T47D (cell line): ENCODE measurements around the gene FAM184A.
A peak's percentile ranks its signal among the peaks of the same experiment; 100 is the strongest.
"Not testable (repeated sequence)": the region's sequence is repeated elsewhere in the genome, so short reads cannot be mapped to it uniquely, and the experiment has no call there.

Experiments
- DNase-seq, 2 experiments: peaks; one replicate each; pipeline versions ENCODE4 v3.0.0 to v3.0.0-alpha.2; 2011 to 2012; ENCODE audit warnings: low read depth in 1 of 2, low spot score in 1 of 2
- JUND ChIP-seq: IDR thresholded peaks from 2 replicates; pipeline ENCODE4 v1.6.1; 2012; ENCODE audit warnings: low read depth
- in situ Hi-C: cut with HindIII; loops from 2 replicates; pipeline ENCODE4 v1.10.0; 2016; ENCODE audit warnings: low sequenced_read_pairs, low pct_unique_long_range_greater_than_20kb

Gene FAM184A

DNA sequence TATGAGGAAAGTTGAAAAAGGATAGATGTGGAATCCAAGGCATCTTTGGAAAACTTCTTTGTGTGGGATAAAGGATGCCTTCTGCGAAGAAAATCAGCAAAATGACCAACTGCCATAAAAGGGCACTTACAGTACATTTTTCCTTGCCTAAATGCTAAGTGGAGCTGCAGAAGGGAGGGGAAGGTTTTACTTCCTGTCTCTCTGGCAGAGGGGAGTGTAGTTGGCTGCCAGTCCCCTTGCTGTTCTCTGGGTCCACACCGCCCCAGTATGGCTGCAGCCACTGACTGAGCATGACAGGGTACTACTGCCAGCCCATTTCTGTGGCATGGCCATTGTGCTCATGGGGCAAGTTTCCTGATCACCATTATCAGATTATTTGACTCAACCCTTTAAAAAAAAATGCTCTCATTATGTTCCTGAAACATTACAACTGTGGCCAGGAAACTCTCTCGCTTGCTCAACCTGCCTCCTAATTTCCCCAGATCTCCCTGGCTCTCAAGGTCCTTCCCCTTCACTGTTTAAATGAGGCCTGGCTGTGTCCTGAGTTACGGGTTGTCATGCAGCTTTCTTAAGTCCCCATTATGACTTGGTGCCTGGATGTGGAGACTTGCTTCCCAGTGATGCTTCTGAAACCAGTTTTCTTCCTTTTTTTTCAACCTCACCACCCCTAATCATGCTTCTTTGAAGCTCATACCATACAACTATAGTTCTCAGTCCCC is 34.5 kb upstream of the FAM184A start:
- no peak for TF ChIP-seq JUND
- no peak for DNase-seq
- in situ Hi-C loops = no loop called here

DNA sequence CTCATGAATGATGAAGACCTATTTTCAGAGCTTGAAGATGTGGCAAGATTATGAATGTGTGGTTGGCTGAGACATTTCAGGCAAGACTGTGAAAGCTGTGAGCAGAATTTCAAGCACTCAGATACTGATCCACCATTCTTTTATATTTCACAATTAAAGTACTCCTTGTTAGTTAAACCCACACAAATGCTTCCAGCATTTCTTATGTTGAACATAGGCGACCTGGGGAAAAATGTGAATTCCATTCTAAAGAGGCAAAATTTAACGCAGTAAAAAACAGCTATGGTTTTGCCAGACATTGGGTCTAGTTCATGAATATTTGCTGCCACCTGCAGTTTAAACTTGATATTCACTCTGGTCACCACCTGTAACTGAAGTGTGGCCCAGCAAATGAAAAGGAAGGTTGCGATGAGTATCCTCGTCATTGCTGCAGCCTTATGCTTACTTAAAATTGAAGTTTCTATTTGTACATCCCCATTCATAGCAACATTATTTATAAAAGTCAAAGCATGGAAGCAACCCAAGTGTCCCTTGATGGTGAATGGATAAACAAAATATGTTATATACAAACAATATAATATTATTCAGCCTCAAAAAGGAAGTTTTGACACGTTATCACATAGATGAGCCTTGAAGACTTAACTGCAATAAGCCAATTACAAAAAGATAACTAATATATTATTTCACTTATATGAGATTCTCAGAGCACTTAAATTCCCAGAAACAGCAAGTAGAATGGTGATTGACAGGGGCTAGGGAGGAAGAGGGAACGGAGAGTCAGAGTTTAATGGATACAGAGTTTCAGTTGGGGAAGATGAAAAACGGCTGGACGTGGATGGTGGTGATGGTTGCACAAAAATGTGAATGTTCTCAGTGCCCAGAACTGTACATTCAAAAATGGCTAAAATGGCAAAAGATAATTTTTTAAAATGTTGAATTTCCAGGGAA is 32.4 kb upstream of the FAM184A start:
- TF ChIP-seq JUND = no peak
- in situ Hi-C loops = no loop called here
- peak in 1 of 2 experiments; percentile 61 for DNase-seq

DNA sequence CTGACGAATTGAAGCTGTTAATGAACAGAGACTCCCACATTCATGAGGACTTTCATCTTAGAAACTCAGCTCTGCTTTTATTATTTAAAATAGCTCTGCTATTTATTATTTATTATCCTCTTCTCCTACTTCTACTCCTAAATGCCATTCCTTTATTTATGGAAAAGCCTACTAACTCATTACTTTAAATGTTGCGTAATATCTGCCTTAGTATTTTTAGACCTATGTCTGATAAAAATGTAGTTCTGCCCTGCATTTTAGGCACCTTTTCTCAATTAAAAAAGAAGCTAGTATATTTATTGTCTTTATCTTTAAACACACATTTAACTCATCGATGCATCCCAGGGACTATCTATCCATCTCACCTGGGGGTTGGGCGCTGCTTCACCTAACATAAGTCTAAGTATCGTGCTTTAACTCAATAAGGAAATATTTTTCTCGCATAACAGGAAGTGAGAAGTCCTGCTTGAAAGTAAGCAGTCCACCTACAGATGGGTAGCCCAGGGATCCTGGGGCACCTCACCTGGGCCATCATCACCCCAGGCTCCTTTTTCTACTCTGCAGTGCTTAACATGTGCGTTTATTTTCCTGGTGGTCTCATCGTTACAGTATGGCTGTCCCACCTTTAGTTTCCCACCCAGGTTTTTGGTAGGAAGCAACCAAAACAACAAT is 31.3 kb upstream of the FAM184A start:
- in situ Hi-C loops = no loop called here
- TF ChIP-seq JUND = no peak
- no peak for DNase-seq

DNA sequence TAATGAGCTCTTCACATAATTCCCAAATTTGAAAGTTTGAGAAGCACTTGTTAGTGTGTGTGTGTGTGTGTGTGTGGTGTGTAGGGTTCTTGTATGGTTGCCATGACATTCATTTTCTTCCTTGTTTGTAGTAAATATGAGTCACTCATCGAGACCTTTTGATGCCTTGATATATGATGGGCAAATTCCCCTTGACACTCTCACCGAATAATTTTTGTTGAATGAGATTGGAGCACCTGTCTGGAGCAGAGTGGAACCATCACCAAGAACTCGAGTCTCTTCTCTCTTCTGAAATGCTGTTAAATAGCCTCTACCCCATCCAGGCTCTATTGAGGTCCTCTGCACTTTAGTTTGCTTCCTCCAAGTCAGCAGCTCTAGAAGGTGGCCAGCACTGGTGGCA is 29.6 kb upstream of the FAM184A start:
- in situ Hi-C loops = no loop called here
- DNase-seq = no peak
- no peak for TF ChIP-seq JUND

DNA sequence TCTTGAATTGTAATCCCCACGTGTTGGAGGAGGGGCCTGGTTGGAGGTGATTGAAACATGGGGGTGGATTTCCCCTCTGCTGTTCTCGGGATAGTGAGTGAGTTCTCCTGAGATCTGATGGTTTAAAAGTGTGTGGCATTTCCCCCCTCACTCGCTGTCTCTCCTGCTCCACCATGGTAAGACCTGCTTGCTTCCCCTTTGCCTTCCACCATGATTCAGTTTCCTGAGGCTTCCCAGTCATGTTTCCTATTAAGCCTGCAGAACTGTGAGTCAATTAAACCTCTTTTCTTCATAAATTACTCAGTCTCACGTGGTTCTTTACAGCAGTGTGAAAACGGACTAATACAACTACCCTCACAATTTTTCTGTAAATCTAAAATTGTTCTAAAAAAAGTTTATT is 26.8 kb upstream of the FAM184A start:
- DNase-seq = no peak
- no peak for TF ChIP-seq JUND
- in situ Hi-C loops = no loop called here

DNA sequence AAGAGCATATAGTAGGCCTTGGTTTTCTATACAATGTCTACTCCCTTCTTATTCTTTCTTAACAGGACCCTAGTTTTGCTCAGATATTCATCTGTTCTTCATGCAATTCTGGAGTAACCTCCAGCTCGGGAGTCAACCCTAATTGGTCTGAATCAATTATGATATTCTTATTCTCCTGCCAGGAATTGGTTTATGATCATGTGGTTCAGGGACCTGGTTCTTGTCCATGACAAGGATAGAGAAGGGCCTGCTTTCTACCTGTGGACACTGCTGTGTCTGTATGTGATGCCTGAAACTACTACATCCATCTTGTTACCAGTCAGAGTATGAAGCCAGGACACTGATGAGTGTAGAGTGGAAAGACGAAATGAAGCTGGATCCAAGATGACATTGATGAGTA is 24.4 kb upstream of the FAM184A start:
- TF ChIP-seq JUND = no peak
- DNase-seq = no peak
- in situ Hi-C loops = no loop called here

DNA sequence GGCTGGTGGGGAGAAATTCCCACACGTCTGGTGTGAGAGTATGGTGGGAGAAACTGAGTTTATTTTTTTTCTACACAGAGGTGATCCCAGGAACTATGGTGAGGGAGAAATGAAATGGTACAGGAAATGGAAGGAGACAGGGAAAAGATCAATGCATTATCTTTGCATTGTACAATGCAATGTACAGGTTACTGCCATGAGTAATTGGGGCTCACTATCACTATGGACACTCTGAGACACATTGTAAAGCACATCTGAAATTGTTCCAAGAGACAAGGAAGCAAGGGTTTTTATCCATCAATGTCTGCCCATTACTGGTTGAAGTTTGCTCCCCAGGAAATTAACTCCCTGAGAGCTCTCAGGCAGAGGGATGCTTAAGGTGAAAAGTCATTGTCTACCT is 21.7 kb upstream of the FAM184A start:
- no peak for TF ChIP-seq JUND
- in situ Hi-C loops = no loop called here
- no peak for DNase-seq

DNA sequence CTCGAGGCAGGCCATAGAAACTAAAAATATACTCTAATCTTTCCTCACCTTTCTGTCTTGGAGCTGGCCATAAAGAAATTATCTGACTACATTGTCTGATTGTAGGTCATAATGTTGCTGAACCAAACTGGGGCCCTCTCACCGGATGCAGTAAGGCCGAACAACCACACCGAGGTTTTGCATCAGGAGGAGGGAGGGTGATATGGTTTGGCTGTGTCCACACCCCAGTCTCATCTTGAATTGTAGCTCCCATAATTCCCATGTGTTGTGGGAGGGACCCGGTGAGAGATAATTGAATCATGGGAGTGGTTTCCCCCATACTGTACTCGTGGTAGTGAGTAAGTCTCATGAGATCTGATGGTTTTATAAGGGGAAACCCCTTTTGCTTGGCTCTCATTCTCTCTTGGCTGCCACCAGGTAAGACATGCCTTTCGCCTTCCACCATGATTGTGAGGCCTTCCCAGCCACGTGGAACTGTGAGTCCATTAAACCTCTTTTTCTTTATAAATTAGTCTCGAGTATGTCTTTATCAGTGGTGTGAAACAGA is 19.4 kb upstream of the FAM184A start:
- DNase-seq, in situ Hi-C loops: not testable (repeated sequence)

DNA sequence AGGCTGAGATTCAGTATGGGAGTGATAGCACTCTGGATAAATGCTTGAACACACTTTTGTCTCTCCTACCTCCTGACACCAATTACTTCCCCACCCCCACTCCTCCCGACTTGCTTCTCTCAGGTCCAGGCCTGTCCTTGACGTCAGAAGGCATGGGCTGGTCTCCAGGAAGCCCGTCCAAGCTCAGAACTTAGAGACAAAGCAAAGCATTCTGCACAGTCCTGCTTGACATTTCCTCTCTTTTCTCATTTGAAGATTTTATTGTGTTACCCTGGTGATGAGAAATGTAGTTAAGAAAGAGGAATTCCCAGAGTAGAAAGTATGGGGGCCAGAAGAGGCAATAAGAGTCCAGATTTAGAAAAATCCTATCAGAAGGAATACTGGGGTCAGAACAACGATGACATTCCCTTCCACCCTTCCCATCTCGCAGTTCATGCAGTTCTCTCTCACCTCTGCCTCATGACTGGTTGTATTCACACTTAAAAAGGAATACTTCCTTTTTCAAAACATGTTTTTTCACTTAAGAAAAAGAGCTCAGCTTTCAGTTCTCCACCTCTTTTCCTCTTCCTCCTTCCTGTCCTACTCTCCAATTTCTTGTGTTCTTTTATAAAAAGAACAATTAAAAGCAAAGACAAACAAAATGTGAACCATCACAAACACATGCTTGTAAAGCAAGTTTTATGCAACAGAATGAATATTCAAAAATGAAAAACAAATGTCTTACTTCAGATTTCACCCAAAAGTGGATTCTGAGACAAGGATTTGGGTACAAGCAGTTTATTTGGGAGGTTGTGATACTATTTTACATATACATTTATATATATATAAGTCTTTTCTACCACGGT is 18.5 kb upstream of the FAM184A start:
- in situ Hi-C loops = no loop called here
- DNase-seq = peak in 1 of 2 experiments; percentile 19
- no peak for TF ChIP-seq JUND

DNA sequence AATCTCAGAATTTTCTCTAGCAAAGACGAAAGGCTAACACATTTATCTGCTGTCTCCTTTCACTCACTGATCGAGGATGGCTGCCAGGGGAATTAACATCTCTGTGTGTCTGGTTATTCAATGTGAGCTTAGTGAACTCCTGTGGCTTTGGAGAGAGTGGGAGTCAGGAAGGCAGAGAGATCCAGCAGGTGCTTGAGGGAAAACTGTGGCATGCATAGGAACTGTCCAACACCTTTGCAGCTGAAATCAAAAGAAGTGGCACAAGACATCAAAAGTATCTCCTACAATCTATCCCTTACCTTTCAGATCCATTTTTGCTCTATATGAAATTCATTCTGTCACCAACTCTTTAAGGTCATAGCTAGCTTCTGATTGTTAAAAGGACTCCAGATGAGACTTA is 11.8 kb upstream of the FAM184A start:
- in situ Hi-C loops = no loop called here
- peak; percentile 8 to 48 for DNase-seq
- no peak for TF ChIP-seq JUND

DNA sequence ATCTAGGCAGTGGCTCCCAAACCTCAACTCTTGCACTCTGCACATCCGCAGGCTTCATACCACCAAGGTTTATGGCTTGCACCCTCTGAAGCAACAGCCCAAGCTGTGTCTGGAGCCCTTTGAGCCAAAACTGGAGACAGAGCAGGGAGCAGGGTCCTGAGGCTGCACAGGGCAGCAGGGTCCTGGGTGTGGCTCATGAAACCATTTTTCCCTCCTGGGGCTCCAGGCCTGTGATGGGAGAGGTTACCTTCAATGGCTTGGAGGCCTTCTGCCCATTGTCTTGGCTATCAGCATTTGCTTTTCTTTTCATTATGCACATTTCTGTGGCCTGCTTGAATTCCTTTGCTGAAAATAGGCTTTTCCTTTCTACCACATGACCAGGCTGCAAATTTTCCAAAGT is 6.3 kb upstream of the FAM184A start:
- in situ Hi-C loops = no loop called here
- TF ChIP-seq JUND = no peak
- no peak for DNase-seq

DNA sequence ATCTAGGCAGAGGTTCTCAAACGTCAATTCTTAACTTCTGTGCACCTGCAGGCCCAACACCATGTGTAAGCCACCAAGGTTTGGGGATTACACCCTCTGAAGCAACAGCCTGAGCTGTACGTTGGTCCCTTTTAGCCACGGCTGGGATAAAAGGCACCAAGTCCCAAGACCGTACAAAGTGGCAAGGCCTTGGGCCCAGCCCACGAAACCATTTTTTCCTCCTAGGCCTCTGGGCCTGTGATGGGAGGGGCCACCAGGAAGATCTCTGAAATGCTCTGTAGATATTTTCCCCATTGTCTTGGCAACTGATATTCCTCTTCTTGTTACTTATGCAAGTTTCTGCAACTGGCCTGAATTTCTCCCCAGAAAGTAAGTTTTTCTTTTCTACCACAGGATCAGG is 4.5 kb upstream of the FAM184A start:
- in situ Hi-C loops = no loop called here
- TF ChIP-seq JUND = no peak
- DNase-seq = no peak
